ENCODE results near the gene STAT4. TPM values are rescaled to one million over a fixed set of nuclear protein-coding genes. Genes with fewer than 3 reads are reported as not detected.

The STAT4 gene
- total RNA-seq, 1 experiment from 2014 or later: 0.33 TPM

DNA sequence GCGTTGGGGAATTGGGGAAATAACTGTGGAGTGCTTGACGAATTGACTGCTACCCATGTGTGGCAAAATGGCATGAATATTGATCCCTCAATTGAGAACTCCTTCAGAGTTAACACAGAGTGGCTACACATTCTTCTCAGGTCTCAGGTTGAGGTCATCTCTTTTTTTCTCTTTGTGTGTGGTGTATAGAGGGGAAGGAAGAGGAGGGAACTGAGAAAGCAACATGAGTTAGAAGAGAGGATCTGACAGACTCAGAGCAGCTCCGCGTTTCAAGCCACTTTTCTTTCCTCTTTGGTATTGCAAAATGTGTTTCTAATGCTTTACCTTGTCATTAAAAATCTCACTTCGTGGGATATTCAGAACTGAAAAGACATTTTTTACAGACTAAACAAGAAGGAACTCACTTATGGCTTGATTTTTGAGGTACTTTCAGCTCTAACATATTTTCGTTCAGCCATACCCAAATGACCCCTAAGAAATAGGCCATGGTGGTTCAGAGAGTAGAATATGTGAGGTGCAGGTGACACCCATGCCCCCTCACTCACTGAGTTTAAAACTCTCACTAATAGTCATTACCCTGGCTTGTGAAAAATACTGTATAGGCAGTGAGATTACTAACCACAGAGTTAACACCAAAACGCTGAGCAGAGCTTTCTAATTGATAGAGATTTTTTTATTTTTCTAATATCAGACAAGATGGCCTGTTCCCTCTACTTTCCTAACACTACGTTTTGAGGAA, 22.5 kb downstream of the STAT4 start:
- Histone ChIP-seq H3K79me2 (ENCODE audit: insufficient read depth, low read length) (no peaks in the 10 kb centered on the region), H3K27ac (ENCODE audit: insufficient read length, low read depth, low read length) (no peak overlapping the region), H2BK120ac (ENCODE audit: low read depth, low read length, poor library complexity, severe bottlenecking) (no peak overlapping the region), H4K8ac (replicated peaks; ENCODE audit: insufficient read length, low read depth, low read length) (no peak overlapping the region), H3T11ph (ENCODE audit: low read length) (no peak overlapping the region), H4K5ac (ENCODE audit: insufficient read length, low read depth, low read length) (no peak overlapping the region), H3K27me3 (ENCODE audit: insufficient read depth, low read length) (no peaks in the 10 kb centered on the region), H3K79me1 (ENCODE audit: insufficient read depth, low read depth, low read length, poor library complexity, severe bottlenecking) (no peaks in the 10 kb centered on the region), H2BK5ac (ENCODE audit: insufficient read length, low read length) (no peak overlapping the region), H2BK12ac (ENCODE audit: insufficient read length, low read depth, low read length) (no peak overlapping the region), H3K9me3 (ENCODE audit: control insufficient read depth, low read depth, low read length) (no peaks in the 10 kb centered on the region), H3K4ac (ENCODE audit: low read depth, low read length) (no peak overlapping the region), H3K18ac (ENCODE audit: insufficient read length, low read depth, low read length) (no peak overlapping the region), H2BK20ac (ENCODE audit: low read depth, low read length, poor library complexity, severe bottlenecking) (no peak overlapping the region), H3K4me1 (ENCODE audit: insufficient read depth, low read length) (no peaks in the 10 kb centered on the region), H3K56ac (ENCODE audit: insufficient read length, low read depth, low read length) (no peak overlapping the region), H2AK5ac (ENCODE audit: insufficient read length, low read length) (no peak overlapping the region), H3K23ac (ENCODE audit: insufficient read length, low read depth, low read length) (no peak overlapping the region), H4K91ac (ENCODE audit: insufficient read length, low read depth, low read length) (no peak overlapping the region), H2AFZ (ENCODE audit: low read length) (no peak overlapping the region), H3K14ac (ENCODE audit: insufficient read depth, low read length) (no peak overlapping the region), H3K9ac (ENCODE audit: extremely low read depth, insufficient read length, low read length) (no peak overlapping the region), H4K20me1 (ENCODE audit: control insufficient read depth, insufficient read depth, insufficient read length) (no peaks in the 10 kb centered on the region), H3K4me2 (ENCODE audit: insufficient read depth, insufficient read length, low read length) (no peak overlapping the region), H2BK15ac (ENCODE audit: low read depth, low read length) (no peak overlapping the region), H3K23me2 (ENCODE audit: insufficient read length, low read depth, low read length, poor library complexity, severe bottlenecking) (no peaks in the 10 kb centered on the region)
- Mint-ChIP-seq H3K27ac (no peak overlapping the region), H3K9me3 (no peaks in the 10 kb centered on the region; a peak in 1 of 5 replicates), H3K4me3 (no peak overlapping the region), H3K4me1 (no peaks in the 10 kb centered on the region), H3K36me3 (ENCODE audit: insufficient read depth in 1 of 3, low read depth in 3 of 3) (0 out of 7 replicates have a peak, but pooled peaks cover 0 to 4% (median 0%) of the 10 kb centered on the region in 3 experiments), H3K27me3 (ENCODE audit: low read depth) (no peaks in the 10 kb centered on the region)
- no CpG with 5 or more reads among the region's 8 CpGs for WGBS (ENCODE audit: extremely low coverage, insufficient read length, low lambda C conversion rate)
- DNase-seq: no peak
- TF ChIP-seq, protein P1, sequence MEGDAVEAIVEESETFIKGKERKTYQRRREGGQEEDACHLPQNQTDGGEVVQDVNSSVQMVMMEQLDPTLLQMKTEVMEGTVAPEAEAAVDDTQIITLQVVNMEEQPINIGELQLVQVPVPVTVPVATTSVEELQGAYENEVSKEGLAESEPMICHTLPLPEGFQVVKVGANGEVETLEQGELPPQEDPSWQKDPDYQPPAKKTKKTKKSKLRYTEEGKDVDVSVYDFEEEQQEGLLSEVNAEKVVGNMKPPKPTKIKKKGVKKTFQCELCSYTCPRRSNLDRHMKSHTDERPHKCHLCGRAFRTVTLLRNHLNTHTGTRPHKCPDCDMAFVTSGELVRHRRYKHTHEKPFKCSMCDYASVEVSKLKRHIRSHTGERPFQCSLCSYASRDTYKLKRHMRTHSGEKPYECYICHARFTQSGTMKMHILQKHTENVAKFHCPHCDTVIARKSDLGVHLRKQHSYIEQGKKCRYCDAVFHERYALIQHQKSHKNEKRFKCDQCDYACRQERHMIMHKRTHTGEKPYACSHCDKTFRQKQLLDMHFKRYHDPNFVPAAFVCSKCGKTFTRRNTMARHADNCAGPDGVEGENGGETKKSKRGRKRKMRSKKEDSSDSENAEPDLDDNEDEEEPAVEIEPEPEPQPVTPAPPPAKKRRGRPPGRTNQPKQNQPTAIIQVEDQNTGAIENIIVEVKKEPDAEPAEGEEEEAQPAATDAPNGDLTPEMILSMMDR (conservative IDR thresholded peaks at IDR 0.05): no peak
